T-cell (primary cell): ENCODE results near the gene PSG4. TPM values are rescaled to one million over a fixed set of nuclear protein-coding genes. Genes with fewer than 3 reads are reported as not detected.
"Not testable (repeated sequence)": the region's sequence is repeated elsewhere in the genome, so short reads cannot be mapped to it uniquely, and the experiment has no call there.

ENCODE experiments used
- ATAC-seq, 4 experiments: fragments of 200-7000 bp in 3 of 4; fragments of 150-1000 bp in 1 of 4; cut with Tn5 transposase; replicated peaks in 1 of 4; 1 replicate in 3 of 4; 2 replicates in 1 of 4; pipeline ENCODE4 v1.10.0; 2021; ENCODE audit warnings: moderate library complexity in 3 of 4, mild to moderate bottlenecking in 2 of 4, moderate number of reproducible peaks in 1 of 4
- CTCF ChIA-PET, 2 donors: fragments of 300-600 bp; sonication (Branson Sonifier 250); formaldehyde crosslinking; loops; one replicate each; lab custom pipeline; 2022; ENCODE audit warnings: antibody characterized with exemption in 2 of 2; lab: Charles Lee
- POLR2A ChIA-PET, 2 donors: fragments of 300-600 bp; sonication (Branson Sonifier 250); formaldehyde crosslinking; loops; one replicate each; lab custom pipeline; 2022; ENCODE audit warnings: antibody characterized with exemption in 2 of 2; lab: Charles Lee
- DNase-seq, 35 experiments: peaks; one replicate each; pipeline versions ENCODE4 v3.0.0 to v3.0.0-alpha.2; 2013 to 2023
- H3K27ac ChIP-seq: one replicate; pipeline ENCODE4 v1.5.1; 2013; ENCODE audit warnings: low read length
- H3K27me3 ChIP-seq, 2 experiments: replicated peaks in 1 of 2; 1 replicate in 1 of 2; 2 replicates in 1 of 2; pipeline versions ENCODE4 v1.6.1 to v1.7.0; 2013; ENCODE audit warnings: low read length in 1 of 2, mixed read lengths in 1 of 2; ENCODE audit not compliant: control insufficient read depth in 2 of 2, insufficient read depth in 2 of 2; ENCODE audit errors: extremely low read depth in 1 of 2
- H3K36me3 ChIP-seq, 2 donors: 1 replicate in 1 of 2; 2 replicates in 1 of 2; pipeline versions ENCODE4 v1.6.1 to v1.7.0; 2013; ENCODE audit warnings: low read length in 1 of 2; ENCODE audit not compliant: control insufficient read depth in 2 of 2, insufficient read depth in 1 of 2; ENCODE audit errors: extremely low read depth in 1 of 2
- H3K4me1 ChIP-seq, 2 experiments: 1 replicate in 1 of 2; 2 replicates in 1 of 2; pipeline versions ENCODE4 v1.6.1 to v1.7.0; 2013; ENCODE audit warnings: low read length in 2 of 2, mixed read lengths in 1 of 2; ENCODE audit not compliant: insufficient read depth in 2 of 2, control insufficient read depth in 1 of 2; ENCODE audit errors: extremely low read depth in 1 of 2
- H3K4me3 ChIP-seq, 2 donors: 1 replicate in 1 of 2; 2 replicates in 1 of 2; pipeline versions ENCODE4 v1.5.1 to v1.7.0; 2013; ENCODE audit warnings: mild to moderate bottlenecking in 2 of 2, low read length in 1 of 2, moderate library complexity in 1 of 2; ENCODE audit not compliant: control insufficient read depth in 1 of 2; ENCODE audit errors: extremely low read depth in 1 of 2
- H3K9me3 ChIP-seq: 2 replicates; pipeline ENCODE4 v1.7.0; 2013
- H3K27ac Mint-ChIP-seq, 2 donors: one replicate each; pipeline ENCODE4 v1.8.0; 2020 to 2021; ENCODE audit warnings: mild to moderate bottlenecking in 2 of 2, mixed read lengths in 2 of 2
- H3K27me3 Mint-ChIP-seq, 2 donors: one replicate each; pipeline ENCODE4 v1.8.0; 2021 to 2022; ENCODE audit warnings: mixed read lengths in 2 of 2
- H3K36me3 Mint-ChIP-seq: one replicate; pipeline ENCODE4 v1.8.0; 2021; ENCODE audit warnings: mixed read lengths
- H3K4me1 Mint-ChIP-seq, 3 donors: one replicate each; pipeline ENCODE4 v1.8.0; 2020 to 2022; ENCODE audit warnings: mixed read lengths in 3 of 3, mild to moderate bottlenecking in 1 of 3
- H3K4me3 Mint-ChIP-seq, 3 donors: one replicate each; pipeline ENCODE4 v1.8.0; 2020 to 2022; ENCODE audit warnings: mild to moderate bottlenecking in 3 of 3, mixed read lengths in 3 of 3, moderate library complexity in 3 of 3
- H3K9me3 Mint-ChIP-seq, 3 donors: one replicate each; pipeline ENCODE4 v1.8.0; 2020 to 2022; ENCODE audit warnings: mixed read lengths in 3 of 3
- WGBS: methylation state at CpG from one replicate; pipeline ENCODE4 v1.1.5; 2013; ENCODE audit warnings: missing lambda C conversion rate; ENCODE audit not compliant: insufficient coverage; 5-methylcytosine and 5-hydroxymethylcytosine counted together
- total RNA-seq, 35 experiments: library from RNA in 6 of 35; stranded (reverse) in 6 of 35; fragments of 120-200 nt in 1 of 35; gene quantifications; one replicate each; pipeline versions ENCODE4 v1.2.1 to v1.2.4 and lab custom pipeline; 2013 to 2026

The PSG4 gene
- total RNA-seq, 5 donors from 2014 or later (not counting 1 experiment from before 2014, with no cell fraction given), result not detected

GRCh38 chr19:43201891-43202290, 3.5 kb downstream of the PSG4 start:
- H3K4me3 Mint-ChIP-seq, H3K27ac ChIP-seq, H3K4me1 ChIP-seq, H3K4me1 Mint-ChIP-seq, H3K27ac Mint-ChIP-seq, H3K9me3 Mint-ChIP-seq, H3K27me3 Mint-ChIP-seq, H3K27me3 ChIP-seq, ATAC-seq, DNase-seq, H3K36me3 Mint-ChIP-seq, H3K4me3 ChIP-seq, H3K9me3 ChIP-seq, CTCF ChIA-PET, POLR2A ChIA-PET, H3K36me3 ChIP-seq: not testable (repeated sequence)
- 100% methylated on average over 1 of the region's 2 CpGs for WGBS

GRCh38 chr19:43201337-43201801, 4.1 kb downstream of the PSG4 start:
- H3K4me1 Mint-ChIP-seq, H3K27me3 ChIP-seq, CTCF ChIA-PET, H3K4me3 ChIP-seq, H3K27me3 Mint-ChIP-seq, POLR2A ChIA-PET, H3K27ac Mint-ChIP-seq, H3K9me3 ChIP-seq, ATAC-seq, H3K27ac ChIP-seq, DNase-seq, H3K4me1 ChIP-seq, H3K9me3 Mint-ChIP-seq, H3K4me3 Mint-ChIP-seq, H3K36me3 ChIP-seq, H3K36me3 Mint-ChIP-seq: not testable (repeated sequence)
- WGBS, result 93% methylated on average over 5 of the region's 7 CpGs

- H3K4me3 Mint-ChIP-seq, CTCF ChIA-PET, H3K4me3 ChIP-seq, H3K27ac Mint-ChIP-seq, H3K27ac ChIP-seq, ATAC-seq, H3K27me3 ChIP-seq, H3K36me3 Mint-ChIP-seq, DNase-seq, POLR2A ChIA-PET, H3K4me1 Mint-ChIP-seq, H3K9me3 Mint-ChIP-seq, H3K9me3 ChIP-seq, H3K36me3 ChIP-seq, H3K4me1 ChIP-seq: not testable (repeated sequence)
- peaks cover 11 to 18% of the 10 kb centered on the region in 2 donors for H3K27me3 Mint-ChIP-seq
- WGBS, result 20% methylated on average over 3 of the region's 5 CpGs
Observed at GRCh38 chr19:43198686-43199419, 6.6 kb downstream of the PSG4 start.

GRCh38 chr19:43197666-43198397, 7.6 kb downstream of the PSG4 start:
- ATAC-seq, H3K9me3 Mint-ChIP-seq, H3K4me1 Mint-ChIP-seq, H3K27ac Mint-ChIP-seq, H3K36me3 ChIP-seq, POLR2A ChIA-PET, H3K4me3 Mint-ChIP-seq, CTCF ChIA-PET, H3K4me1 ChIP-seq, H3K27ac ChIP-seq, DNase-seq, H3K27me3 ChIP-seq, H3K9me3 ChIP-seq, H3K4me3 ChIP-seq, H3K36me3 Mint-ChIP-seq: not testable (repeated sequence)
- H3K27me3 Mint-ChIP-seq, result peaks cover 18 to 21% of the 10 kb centered on the region in 2 donors
- WGBS, result 100% methylated on average over 3 of the region's 7 CpGs

DNA sequence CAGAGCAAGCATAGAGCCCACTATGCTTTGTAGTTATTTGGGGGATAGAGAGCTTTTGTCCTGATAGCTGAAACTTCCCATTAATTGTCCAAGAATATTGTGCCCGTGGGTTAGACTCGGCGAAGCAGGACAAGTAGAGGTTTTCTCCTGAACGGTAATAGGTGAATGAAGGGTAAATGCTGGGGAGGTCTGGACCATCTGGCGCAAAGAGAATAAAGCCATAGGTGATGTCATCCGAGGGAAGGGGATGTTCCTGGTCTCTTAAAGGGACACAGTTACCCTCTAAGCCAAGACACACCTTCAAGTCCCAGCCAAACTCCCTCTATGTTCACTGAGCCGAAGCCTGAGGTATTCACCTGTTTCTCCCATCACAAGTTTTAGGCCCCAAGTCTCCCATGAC, 11.0 kb downstream of the PSG4 start:
- H3K27ac ChIP-seq, CTCF ChIA-PET, DNase-seq, H3K36me3 ChIP-seq, H3K36me3 Mint-ChIP-seq, ATAC-seq, H3K4me3 ChIP-seq, H3K9me3 ChIP-seq, H3K4me3 Mint-ChIP-seq, H3K4me1 ChIP-seq, POLR2A ChIA-PET, H3K27me3 ChIP-seq, H3K27ac Mint-ChIP-seq, H3K9me3 Mint-ChIP-seq, H3K4me1 Mint-ChIP-seq: not testable (repeated sequence)
- H3K27me3 Mint-ChIP-seq, result peaks cover 32 to 34% of the 10 kb centered on the region in 2 donors
- WGBS, result 86% methylated on average over 1 of the region's 7 CpGs

DNA sequence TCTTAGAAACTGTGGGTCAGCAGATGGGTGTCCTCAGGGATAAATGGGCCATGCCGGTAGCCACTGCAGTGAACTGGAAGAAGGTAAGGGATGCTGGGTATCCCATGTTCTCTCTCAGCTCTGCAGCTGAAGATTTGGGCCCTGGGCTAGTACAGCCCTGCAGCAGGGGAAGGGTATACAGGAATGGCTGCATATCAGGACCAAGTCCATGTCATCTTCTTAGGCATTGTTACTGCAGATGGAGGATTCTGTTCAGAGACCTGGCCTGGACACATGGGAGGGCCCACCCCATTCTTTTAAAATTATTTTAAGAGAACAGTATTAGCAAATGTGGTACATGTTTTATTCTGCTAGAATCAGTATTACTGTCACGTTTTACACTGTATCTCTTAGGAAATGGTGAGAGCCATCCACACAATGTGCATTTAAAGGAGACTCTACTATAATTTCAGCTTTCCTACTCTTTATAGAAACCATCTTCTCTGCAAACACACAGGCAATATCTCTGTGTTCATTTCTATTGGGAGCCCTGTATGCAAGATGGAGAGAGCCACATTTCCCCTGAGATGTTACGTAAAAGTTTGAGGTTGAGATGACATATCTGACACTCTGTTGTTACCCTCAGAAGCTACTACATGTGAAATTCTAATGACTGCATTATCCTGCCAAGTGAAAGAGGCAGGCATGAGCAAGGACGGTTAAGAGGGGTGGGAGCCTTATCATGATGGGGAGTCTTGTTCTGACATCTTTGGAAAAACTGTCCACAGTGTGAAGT, 12.9 kb downstream of the PSG4 start:
- DNase-seq, H3K4me1 ChIP-seq, H3K36me3 ChIP-seq, H3K36me3 Mint-ChIP-seq, H3K4me3 Mint-ChIP-seq, H3K27ac Mint-ChIP-seq, H3K9me3 ChIP-seq, ATAC-seq, H3K4me3 ChIP-seq, H3K27me3 ChIP-seq, H3K9me3 Mint-ChIP-seq, H3K27ac ChIP-seq, CTCF ChIA-PET, H3K4me1 Mint-ChIP-seq, POLR2A ChIA-PET: not testable (repeated sequence)
- 79% methylated on average over 2 of the region's 4 CpGs for WGBS
- peaks cover 35 to 39% of the 10 kb centered on the region in 2 donors for H3K27me3 Mint-ChIP-seq
